Left cardiac atrium (tissue), 4 donors: ENCODE results near the gene DAP. TPM values are rescaled to one million over a fixed set of nuclear protein-coding genes. Genes with fewer than 3 reads are reported as not detected.

ENCODE experiments used
- ATAC-seq, 2 donors: fragments of 200-7000 bp; cut with Tn5 transposase; one replicate each; pipeline ENCODE4 v1.9.1; 2020; ENCODE audit warnings: mild to moderate bottlenecking in 2 of 2, moderate library complexity in 2 of 2
- DNase-seq: peaks from one replicate; pipeline ENCODE4 v3.0.0-alpha.2; 2020
- intact Hi-C, 2 donors: fragments of 100-400 bp; cut with DNase I; formaldehyde crosslinking; loops; one replicate each; pipeline versions ENCODE4 v1.14.1 to v1.15.1; 2022 to 2023
- total RNA-seq, 2 donors: library from RNA; stranded (reverse); fragmentation: NEBNext Ultra II Directional; extraction: Animal tissue kit (Norgen Biotek cat#: 25700); gene quantifications; one replicate each; pipeline ENCODE4 v1.2.1, GENCODE V29; 2021
- donor health status: DM: no; HTN: yes; CAD: no.
- donor health status: DM: no; HTN: yes; CAD: no; lungs with severe emphysema.
- donor health status: DM: yes; HTN: yes; CAD: no.
- donor health status: Dilated cardiomyopathy.

Gene DAP
- total RNA-seq, 2 donors from 2014 or later = 44.6 to 66.9 TPM

DNA sequence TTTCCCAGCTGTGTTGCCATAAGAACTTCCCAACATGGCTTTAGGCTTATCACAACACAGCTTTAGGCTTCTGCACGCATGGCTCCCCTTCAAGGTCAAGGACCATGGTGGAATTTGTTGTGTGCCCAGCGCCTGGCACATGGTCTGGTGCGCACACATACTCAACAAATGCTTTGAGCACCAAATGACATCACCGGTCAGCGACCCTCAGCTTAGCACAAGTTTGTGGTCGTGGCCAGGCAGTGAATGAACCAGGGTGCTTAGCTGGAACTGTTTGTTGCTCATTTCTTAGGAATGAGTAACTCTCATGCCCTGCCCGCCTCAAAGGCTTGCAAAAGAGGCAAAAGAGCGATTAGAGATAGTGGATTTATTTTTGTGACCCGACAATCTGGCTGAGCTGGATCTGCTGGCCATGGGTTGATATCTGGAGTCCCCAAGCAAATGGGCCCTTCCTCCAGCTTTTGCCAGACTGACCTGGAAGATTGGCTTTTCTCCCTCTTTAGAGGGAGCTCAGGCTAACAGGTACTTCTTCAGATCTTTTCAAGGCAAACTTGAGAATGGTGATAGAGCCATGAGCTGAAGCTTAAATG is 58.9 kb downstream of the DAP start:
- intact Hi-C loops = loop anchor here in 1 of 2 donors (2.0 to 5.0 kb wide), 2 partner anchors 57 to 350 kb away; no protein-coding TSS in a partner anchor
- ATAC-seq (peak; percentile 21 to 77), DNase-seq (peak; percentile 47)

DNA sequence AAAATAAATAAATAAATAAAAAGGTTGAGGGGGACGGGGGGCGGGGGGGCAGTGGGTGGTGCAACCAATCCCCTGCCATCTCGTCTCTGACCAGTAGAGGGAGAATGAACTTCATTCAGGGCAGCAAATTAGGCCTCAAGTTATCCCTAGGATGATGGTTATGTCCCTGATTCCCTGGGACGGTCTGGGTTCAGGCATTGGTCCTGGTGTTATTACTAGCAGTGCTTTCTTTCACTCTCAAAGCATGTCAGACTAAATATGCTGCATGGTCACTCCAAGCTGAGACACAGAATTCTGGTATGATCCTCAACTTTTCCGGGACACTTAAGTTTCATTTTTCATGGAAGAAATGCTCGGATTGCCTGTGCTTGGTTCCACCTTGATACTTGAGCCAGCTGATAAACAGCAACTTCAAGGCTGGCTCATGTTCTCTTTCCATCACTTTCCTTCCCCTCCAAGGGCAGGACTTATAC is 59.4 kb downstream of the DAP start:
- ATAC-seq (peak; percentile 32 to 39), DNase-seq (no peak)
- intact Hi-C loops = loop anchor here in 1 of 2 donors (2.0 to 5.0 kb wide), 2 partner anchors 57 to 351 kb away; no protein-coding TSS in a partner anchor

DNA sequence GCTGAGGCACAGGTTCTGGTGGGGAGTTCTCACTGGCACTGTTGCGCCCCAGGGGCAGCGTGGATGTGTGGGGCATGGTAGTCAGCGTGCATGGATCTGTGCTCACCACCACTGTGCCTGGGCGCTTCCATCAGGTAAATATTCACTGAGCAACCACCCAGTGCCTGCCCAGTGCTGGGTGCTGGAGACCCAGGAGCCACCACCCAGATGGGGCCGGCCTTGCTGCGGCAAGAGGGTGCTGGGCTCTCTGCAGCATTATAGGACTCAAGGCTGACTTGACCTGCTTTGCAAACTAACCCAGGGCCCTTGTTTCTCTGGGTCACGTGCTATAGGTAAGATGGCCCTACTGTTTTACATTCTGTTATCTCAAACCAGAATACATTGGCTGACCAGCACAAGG is 60.5 kb downstream of the DAP start:
- DNase-seq (no peak), ATAC-seq (no peak)
- intact Hi-C loops = loop anchor here in 1 of 2 donors (5.0 kb wide), 1 partner anchor 352 kb away; no protein-coding TSS in a partner anchor

- ATAC-seq (no peak), DNase-seq (no peak)
- intact Hi-C loops = loop anchor here (5.0 to 10.0 kb wide), 5 partner anchors 105 to 915 kb away; no protein-coding TSS in a partner anchor
Observed at GRCh38 chr5:10699987-10700386, 61.0 kb downstream of the DAP start.

DNA sequence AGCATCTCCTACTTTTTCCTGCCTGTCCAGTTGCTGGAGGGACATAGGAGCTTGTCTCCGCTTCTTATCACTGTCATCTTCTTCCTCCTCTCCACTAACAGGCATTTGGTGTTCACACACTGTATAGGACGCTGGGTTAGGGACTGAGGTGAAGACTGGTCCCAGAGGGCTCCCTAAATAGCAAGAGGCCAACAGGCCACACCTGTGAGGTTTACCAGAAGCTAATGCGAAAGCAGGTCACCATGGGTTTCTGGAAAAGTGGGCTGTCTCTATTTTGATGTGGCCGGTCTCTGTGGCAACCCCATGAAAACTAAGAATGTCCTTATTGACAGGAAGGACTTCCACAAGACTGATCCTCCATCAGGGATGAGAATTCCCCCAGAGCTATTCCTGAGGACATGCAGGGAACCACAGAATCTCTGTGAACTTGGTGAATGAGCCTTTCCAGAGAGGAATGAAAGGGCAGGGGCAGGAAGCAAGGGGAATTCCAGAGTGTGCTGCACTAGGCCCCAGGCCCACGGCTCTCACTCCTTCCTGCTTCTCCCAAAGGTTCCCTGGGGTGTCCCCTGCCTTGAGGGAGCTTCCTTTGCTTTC is 61.7 kb downstream of the DAP start:
- intact Hi-C loops = loop anchor here (10.0 kb wide), 4 partner anchors 105 to 915 kb away; no protein-coding TSS in a partner anchor
- no peak for ATAC-seq
- DNase-seq = no peak

DNA sequence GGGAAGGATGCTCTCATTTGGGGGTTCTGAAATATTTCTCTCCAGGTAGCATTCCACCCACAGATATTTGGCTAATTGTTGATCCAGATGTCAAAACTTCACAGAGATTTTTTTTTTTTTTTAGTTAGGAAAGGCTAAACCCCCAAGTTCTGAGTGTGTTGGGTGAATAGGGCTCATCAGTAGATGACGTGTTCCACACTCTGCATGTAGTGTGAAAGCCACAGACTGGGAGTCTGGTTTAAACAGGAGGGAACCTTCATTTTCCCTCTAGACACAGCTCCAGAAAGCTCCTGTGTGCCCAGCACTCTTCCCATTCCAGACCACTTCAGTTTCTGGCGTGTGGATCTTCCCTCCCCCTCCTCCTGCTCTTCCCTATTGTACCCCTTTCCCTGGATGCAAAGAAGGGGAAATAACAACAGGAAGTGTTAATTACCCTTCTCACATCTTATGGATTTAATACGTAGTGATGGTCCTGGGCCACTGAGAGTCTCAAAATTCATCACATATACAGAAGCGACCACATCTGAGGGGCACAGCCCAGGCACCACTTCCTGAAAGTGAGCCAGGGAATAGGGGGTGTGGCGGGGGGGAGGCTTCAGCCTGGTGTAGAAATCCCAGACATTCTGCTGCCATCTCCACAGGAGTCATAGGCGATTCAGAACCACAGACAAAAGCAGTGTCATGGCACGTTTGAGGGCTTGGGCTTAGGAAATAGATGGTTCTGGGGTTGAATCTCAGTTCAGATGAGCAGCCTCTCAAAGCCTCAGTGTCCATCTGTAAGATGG is 65.1 kb downstream of the DAP start:
- intact Hi-C loops = loop anchor here (10.0 kb wide), 4 partner anchors 109 to 919 kb away; no protein-coding TSS in a partner anchor
- DNase-seq (no peak), ATAC-seq (no peak)

DNA sequence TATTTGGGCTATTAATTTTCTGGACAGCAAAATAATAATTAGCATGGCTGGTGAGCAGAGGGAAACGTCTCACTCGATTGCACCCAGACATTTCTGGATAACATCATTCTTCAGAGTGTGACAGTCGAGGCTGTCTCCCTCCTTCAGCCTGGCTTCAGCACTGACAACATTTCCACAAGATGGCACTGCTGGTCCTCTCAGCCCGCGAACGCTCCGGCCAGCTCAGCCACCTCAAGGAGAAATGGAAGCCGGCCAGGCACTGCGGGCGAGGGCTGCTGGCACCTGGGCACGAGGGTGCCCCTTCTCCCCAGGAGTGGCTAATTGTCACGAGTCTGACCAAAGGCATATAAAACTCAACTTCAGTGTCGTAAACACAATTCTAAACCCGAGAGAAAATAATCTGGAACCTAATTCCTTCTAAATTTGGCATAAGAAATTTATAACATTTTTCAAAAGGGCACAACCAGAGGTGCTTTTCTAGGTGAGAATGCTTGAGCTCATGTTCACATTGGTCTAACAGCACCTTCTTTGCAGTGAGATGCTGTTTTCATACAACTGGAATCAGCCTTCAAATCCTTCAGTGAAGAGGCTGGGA is 65.9 kb downstream of the DAP start:
- ATAC-seq = peak; percentile 88 to 89
- intact Hi-C loops = loop anchor here (10.0 kb wide), 4 partner anchors 110 to 920 kb away; no protein-coding TSS in a partner anchor
- peak; percentile 78 for DNase-seq

- ATAC-seq (peak in 1 of 2 donors; percentile 22), DNase-seq (no peak)
- intact Hi-C loops = loop anchor here (10.0 kb wide), 4 partner anchors 113 to 923 kb away; no protein-coding TSS in a partner anchor
Observed at GRCh38 chr5:10691826-10692785, 68.9 kb downstream of the DAP start.

- intact Hi-C loops = loop anchor here (10.0 kb wide), 4 partner anchors 114 to 924 kb away; no protein-coding TSS in a partner anchor
- no peak for DNase-seq
- no peak for ATAC-seq
Observed at GRCh38 chr5:10690460-10691440, 70.3 kb downstream of the DAP start.

GRCh38 chr5:10689391-10690081 is 71.5 kb downstream of the DAP start:
- DNase-seq (no peak), ATAC-seq (peak in 1 of 2 donors; percentile 13)
- intact Hi-C loops = loop anchor here (10.0 kb wide), 4 partner anchors 115 to 925 kb away; no protein-coding TSS in a partner anchor

- intact Hi-C loops = no loop called here
- DNase-seq = no peak
- ATAC-seq = no peak
Observed at GRCh38 chr5:10688651-10689171, 72.3 kb downstream of the DAP start.

DNA sequence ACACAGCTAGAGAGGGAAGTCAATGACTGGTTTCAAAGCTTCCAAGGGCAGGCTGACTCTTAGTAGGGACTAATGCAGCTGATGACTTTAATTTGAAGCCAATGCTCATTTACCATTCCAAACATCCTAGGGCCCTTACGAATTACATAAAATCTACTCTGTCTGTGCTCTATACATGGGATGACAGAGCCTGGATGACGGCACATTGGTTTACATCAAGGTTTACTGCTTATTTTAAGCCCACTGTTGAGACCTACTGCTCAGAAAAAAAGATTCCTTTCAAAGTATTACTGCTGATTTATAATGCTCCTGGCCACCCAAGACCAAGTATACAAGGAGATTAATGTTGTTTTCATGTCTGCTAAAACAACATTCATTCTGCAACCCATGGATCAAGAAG is 74.1 kb downstream of the DAP start:
- ATAC-seq (no peak), DNase-seq (no peak)
- intact Hi-C loops = no loop called here

- ATAC-seq = no peak
- no peak for DNase-seq
- intact Hi-C loops = no loop called here
Observed at GRCh38 chr5:10685115-10685521, 75.9 kb downstream of the DAP start.

GRCh38 chr5:10684303-10685086 is 76.5 kb downstream of the DAP start:
- intact Hi-C loops = no loop called here
- ATAC-seq (no peak), DNase-seq (no peak)

- intact Hi-C loops = no loop called here
- no peak for ATAC-seq
- no peak for DNase-seq
Observed at GRCh38 chr5:10682801-10683525, 78.1 kb downstream of the DAP start.
